Vagina (tissue), 2 donors: Measurements from ENCODE around the gene GOLM1.

Source experiments
- CTCF ChIP-seq, 3 experiments: fragments of 450-650 bp in 2 of 3; fragments of 200-600 bp in 1 of 3; sonication (generic) in 1 of 3; IDR thresholded peaks; one replicate each; pipeline ENCODE4 v1.5.1; 2017 to 2019; ENCODE audit warnings: antibody characterized with exemption in 3 of 3, mild to moderate bottlenecking in 2 of 3, moderate library complexity in 2 of 3
- POLR2A ChIP-seq, 2 donors: fragments of 450-650 bp; IDR thresholded peaks; one replicate each; pipeline ENCODE4 v1.6.1; 2017; ENCODE audit warnings: antibody characterized with exemption in 2 of 2, mild to moderate bottlenecking in 2 of 2, moderate library complexity in 2 of 2
- POLR2AphosphoS5 ChIP-seq, 2 donors: sonication (generic); formaldehyde crosslinking; IDR thresholded peaks; one replicate each; pipeline ENCODE4 v1.9.0; 2017; ENCODE audit warnings: antibody characterized with exemption in 2 of 2, mild to moderate bottlenecking in 2 of 2, low read depth in 1 of 2; ENCODE audit not compliant: insufficient read depth in 1 of 2

- no peak for TF ChIP-seq CTCF (IDR thresholded peaks at IDR 0.05)
- TF ChIP-seq POLR2AphosphoS5 (IDR thresholded peaks at IDR 0.05; ENCODE audit: insufficient read depth in 1 of 2, low read depth in 1 of 2), result no peak
- TF ChIP-seq POLR2A (IDR thresholded peaks at IDR 0.05), result no peak
Observed at GRCh38 chr9:86077276-86077675, 22.1 kb downstream of the GOLM1 start.
